ENCODE results near the gene CYS1.
A peak's percentile ranks its signal among the peaks of the same experiment; 100 is the strongest.

The CYS1 gene

GRCh38 chr2:10047616-10048500 is 32.4 kb downstream of the CYS1 start:
- no peak for TF ChIP-seq CTCF (IDR thresholded peaks at IDR 0.05; ENCODE audit: unreplicated experiment in 3 of 3)
- H3K9me3 Mint-ChIP-seq = no peaks in the 10 kb centered on the region

GRCh38 chr2:10046931-10047330 is 33.3 kb downstream of the CYS1 start:
- peaks cover 37% of the 10 kb centered on the region for H3K4me1 Mint-ChIP-seq
- H3K27me3 Mint-ChIP-seq (ENCODE audit: low read depth) = peaks cover 4% of the 10 kb centered on the region
- peak overlapping the region in 2 of 3 experiments; percentile 3 to 16 for H3K4me3 Mint-ChIP-seq
- peaks cover 29% of the 10 kb centered on the region for H3K36me3 Mint-ChIP-seq (ENCODE audit: low read depth)
- TF ChIP-seq CTCF (IDR thresholded peaks at IDR 0.05; ENCODE audit: unreplicated experiment in 3 of 3) = no peak
- peak overlapping the region; percentile 2 to 50 (median 12) for H3K27ac Mint-ChIP-seq
- H3K9me3 Mint-ChIP-seq = no peaks in the 10 kb centered on the region

More at GRCh38 chr2:10047616-10048500, 32.4 kb downstream of the CYS1 start:
- Mint-ChIP-seq H3K4me1 (peaks cover 31% of the 10 kb centered on the region), H3K27me3 (ENCODE audit: low read depth) (no peaks in the 10 kb centered on the region), H3K27ac (peak overlapping the region in 1 of 3 experiments; percentile 50), H3K36me3 (ENCODE audit: low read depth) (peaks cover 38% of the 10 kb centered on the region), H3K4me3 (no peak overlapping the region)

GRCh38 chr2:10045561-10046355 is 34.5 kb downstream of the CYS1 start:
- H3K27ac Mint-ChIP-seq = peak overlapping the region; percentile 6 to 50 (median 33)
- H3K9me3 Mint-ChIP-seq = no peaks in the 10 kb centered on the region
- H3K36me3 Mint-ChIP-seq (ENCODE audit: low read depth) = peaks cover 27% of the 10 kb centered on the region
- no peak for TF ChIP-seq CTCF (IDR thresholded peaks at IDR 0.05; ENCODE audit: unreplicated experiment in 3 of 3)
- peaks cover 4% of the 10 kb centered on the region for H3K27me3 Mint-ChIP-seq (ENCODE audit: low read depth)
- peak overlapping the region; percentile 64 to 82 (median 81) for H3K4me3 Mint-ChIP-seq
- peaks cover 39% of the 10 kb centered on the region for H3K4me1 Mint-ChIP-seq

GRCh38 chr2:10043906-10044601 is 36.2 kb downstream of the CYS1 start:
- TF ChIP-seq CTCF (IDR thresholded peaks at IDR 0.05; ENCODE audit: unreplicated experiment in 3 of 3) = no peak
- Mint-ChIP-seq H3K36me3 (ENCODE audit: low read depth) (peaks cover 20% of the 10 kb centered on the region), H3K4me1 (peaks cover 36% of the 10 kb centered on the region), H3K27me3 (ENCODE audit: low read depth) (peaks cover 4% of the 10 kb centered on the region), H3K27ac (peak overlapping the region; percentile 81 to 91 (median 85)), H3K4me3 (peak overlapping the region; percentile 81 to 90 (median 82)), H3K9me3 (no peaks in the 10 kb centered on the region)

GRCh38 chr2:10043256-10043905 is 36.8 kb downstream of the CYS1 start, which contains the start of gene KLF11:
KLF11 (plus strand) TSS chr2:10043550; CDS start chr2:10043717, 167 bp downstream.
- H3K4me1 Mint-ChIP-seq = peaks cover 31% of the 10 kb centered on the region
- no peaks in the 10 kb centered on the region for H3K9me3 Mint-ChIP-seq
- H3K27ac Mint-ChIP-seq = peak within 1 kb of the TSS; percentile 99 to 100 (median 99)
- H3K27me3 Mint-ChIP-seq (ENCODE audit: low read depth) = peaks cover 4% of the 10 kb centered on the region
- peaks cover 13% of the 10 kb centered on the region for H3K36me3 Mint-ChIP-seq (ENCODE audit: low read depth)
- no peak for TF ChIP-seq CTCF (IDR thresholded peaks at IDR 0.05; ENCODE audit: unreplicated experiment in 3 of 3)
- peak within 1 kb of the TSS; percentile 89 to 96 (median 94) for H3K4me3 Mint-ChIP-seq

All from nephron (organoid).